Astrocyte (in vitro differentiated cells and primary cell): Measurements from ENCODE around the gene HMGN2.

Experiments used
- CTCF ChIP-seq: IDR thresholded peaks from 2 replicates; pipeline ENCODE4 v1.5.1; 2011; ENCODE audit warnings: low read depth, mild to moderate bottlenecking, inconsistent platforms, low read length, moderate library complexity; ENCODE audit not compliant: insufficient read depth
- EZH2 ChIP-seq: IDR thresholded peaks from 2 replicates; pipeline ENCODE4 v1.6.1; 2012; ENCODE audit warnings: mild to moderate bottlenecking, low read length, inconsistent platforms; ENCODE audit not compliant: insufficient read depth

GRCh38 chr1:26478159-26478558, 5.9 kb downstream of the HMGN2 start:
- no peak for TF ChIP-seq CTCF
- no peak for TF ChIP-seq EZH2
